A549 (cell line): ENCODE measurements around the gene KCTD3.

ENCODE experiments used
- CTCF ChIP-seq: fragments of >200 bp; sonication (Bioruptor Twin); formaldehyde crosslinking; IDR thresholded peaks from 3 replicates; pipeline ENCODE4 v1.5.1; 2016
- EHMT2 ChIP-seq: fragments of 200-600 bp; sonication (generic); IDR thresholded peaks from 2 replicates; pipeline ENCODE4 v1.6.1; 2016; ENCODE audit warnings: antibody characterized with exemption, low read depth, mild to moderate bottlenecking, moderate library complexity
- KDM1A ChIP-seq: fragments of 200-600 bp; sonication (generic); IDR thresholded peaks from 2 replicates; pipeline ENCODE4 v1.6.1; 2016; ENCODE audit warnings: low read depth, mild to moderate bottlenecking
- MAFK ChIP-seq: fragments of 450-650 bp; IDR thresholded peaks from 2 replicates; pipeline ENCODE4 v1.6.1; 2014; ENCODE audit not compliant: partially characterized antibody
- MAX ChIP-seq: IDR thresholded peaks from 2 replicates; pipeline ENCODE4 v1.6.1; 2012
- MYC ChIP-seq: IDR thresholded peaks from 2 replicates; pipeline ENCODE4 v1.6.1; 2012; ENCODE audit warnings: mild to moderate bottlenecking, inconsistent platforms, low read length, improper control_type of control experiment, borderline replicate concordance
- NPAS2 ChIP-seq: fragments of 250-450 bp; sonication (Bioruptor Pico); IDR thresholded peaks from 2 replicates; pipeline ENCODE4 v1.8.0; 2022; ENCODE audit warnings: mild to moderate bottlenecking, moderate library complexity, borderline replicate concordance
- POLR2A ChIP-seq: IDR thresholded peaks from 2 replicates; pipeline ENCODE4 v1.6.1; 2012; ENCODE audit warnings: mild to moderate bottlenecking, low read length
- ZSCAN20 ChIP-seq: fragments of 250-450 bp; sonication (Bioruptor Pico); IDR thresholded peaks from 2 replicates; pipeline ENCODE4 v1.8.0; 2022; ENCODE audit warnings: mild to moderate bottlenecking, moderate library complexity
- TF ChIP-seq, protein P1 (sequence below): fragments of >200 bp; sonication (Bioruptor Twin); formaldehyde crosslinking; IDR thresholded peaks from 3 replicates; pipeline ENCODE4 v1.6.1; 2016

- TF ChIP-seq POLR2A (no peak), CTCF (no peak), EHMT2 (no peak), MYC (no peak), NPAS2 (no peak), MAX (no peak), MAFK (no peak), KDM1A (no peak), ZSCAN20 (CRISPR knock-in tag) (no peak)
- TF ChIP-seq, protein P1, sequence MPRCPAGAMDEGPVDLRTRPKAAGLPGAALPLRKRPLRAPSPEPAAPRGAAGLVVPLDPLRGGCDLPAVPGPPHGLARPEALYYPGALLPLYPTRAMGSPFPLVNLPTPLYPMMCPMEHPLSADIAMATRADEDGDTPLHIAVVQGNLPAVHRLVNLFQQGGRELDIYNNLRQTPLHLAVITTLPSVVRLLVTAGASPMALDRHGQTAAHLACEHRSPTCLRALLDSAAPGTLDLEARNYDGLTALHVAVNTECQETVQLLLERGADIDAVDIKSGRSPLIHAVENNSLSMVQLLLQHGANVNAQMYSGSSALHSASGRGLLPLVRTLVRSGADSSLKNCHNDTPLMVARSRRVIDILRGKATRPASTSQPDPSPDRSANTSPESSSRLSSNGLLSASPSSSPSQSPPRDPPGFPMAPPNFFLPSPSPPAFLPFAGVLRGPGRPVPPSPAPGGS, result no peak
These were observed 16.2 kb downstream of the KCTD3 start for GRCh38 chr1:215583185-215583749.
